ENCODE measurements around the gene GPRC5D.

The GPRC5D gene

GRCh38 chr12:12952036-12952435 lies at the start of gene GPRC5D:
Gene GPRC5D (minus strand): TSS chr12:12952170. CDS start chr12:12950384, 1,786 bp downstream.
- DNase-seq (ENCODE audit: low read depth in 3 of 3, low spot score in 1 of 3), result no peak

- DNase-seq (ENCODE audit: low read depth in 3 of 3, low spot score in 1 of 3), result no peak
These were observed 49.7 kb upstream of the GPRC5D start for GRCh38 chr12:13001775-13002040.

DNA sequence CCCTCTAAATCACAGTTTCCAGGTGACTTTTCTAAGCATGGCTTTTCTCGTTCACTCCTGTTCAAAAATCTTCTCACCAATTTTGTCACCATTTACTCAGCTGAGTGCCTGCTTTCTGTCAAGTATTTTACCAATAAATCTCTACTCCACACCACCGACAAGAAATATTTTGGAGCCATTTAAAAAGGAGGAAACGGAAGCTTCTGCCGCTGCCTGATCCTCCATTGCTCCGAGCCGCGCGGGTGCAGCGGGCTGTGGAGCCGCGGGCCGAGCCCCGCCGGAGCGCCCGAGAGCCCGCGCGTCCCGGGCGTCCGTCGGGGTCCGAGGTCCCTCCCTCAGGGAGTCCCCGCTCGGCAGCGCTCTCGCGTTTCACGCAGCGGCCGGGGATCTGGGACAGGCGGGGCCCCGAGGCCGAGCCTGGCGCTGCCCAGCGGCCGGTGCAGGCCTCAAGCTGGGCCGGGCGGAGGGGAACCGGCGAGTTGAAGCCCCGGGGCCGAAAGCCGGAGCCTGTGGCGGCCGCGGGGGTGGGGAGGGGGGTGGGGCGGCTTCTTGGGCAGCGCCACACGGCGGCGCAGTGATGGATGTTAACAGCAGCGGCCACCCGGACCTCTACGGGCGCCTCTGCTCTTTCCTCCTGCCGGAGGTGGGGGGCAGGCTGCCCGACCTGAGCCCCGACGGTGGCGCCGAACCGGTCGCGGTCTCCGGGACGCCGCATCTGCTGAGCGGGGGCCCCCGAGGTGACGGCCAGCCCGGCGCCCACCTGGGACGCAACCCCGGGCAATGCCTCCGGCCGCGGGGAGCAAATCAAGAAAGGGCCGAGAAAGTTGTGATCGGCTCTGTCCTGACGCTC lies 49.2 kb upstream of the GPRC5D start:
- DNase-seq (ENCODE audit: low read depth in 3 of 3, low spot score in 1 of 3), result peak in 2 of 3 donors; percentile 10 to 12

DNA sequence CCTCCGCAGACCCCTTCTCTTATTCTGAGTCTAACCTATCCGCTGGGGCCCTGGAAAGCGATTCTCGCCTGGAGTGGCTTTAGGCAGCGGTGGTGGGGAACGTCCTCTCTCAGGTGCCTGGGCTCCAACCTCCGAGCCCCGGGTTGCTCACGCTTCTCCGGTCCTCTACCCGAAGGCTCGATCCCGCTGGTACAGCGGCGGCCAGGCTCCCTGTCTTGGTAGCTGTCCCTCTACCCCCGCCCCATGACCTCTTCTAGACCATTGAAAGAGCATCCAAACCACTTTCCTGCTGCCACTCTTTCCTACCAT lies 48.6 kb upstream of the GPRC5D start:
- DNase-seq (ENCODE audit: low read depth in 3 of 3, low spot score in 1 of 3), result no peak

GRCh38 chr12:12999959-13000615 lies 48.1 kb upstream of the GPRC5D start, which contains the start of gene HEBP1:
Gene HEBP1 (minus strand): TSS chr12:13000265. CDS start chr12:13000114, 151 bp downstream.
- DNase-seq (ENCODE audit: low read depth in 3 of 3, low spot score in 1 of 3), result peak; percentile 89 to 98 (median 95)

- no peak for DNase-seq (ENCODE audit: low read depth in 3 of 3, low spot score in 1 of 3)
These were observed 47.4 kb upstream of the GPRC5D start for GRCh38 chr12:12999271-12999958.

DNA sequence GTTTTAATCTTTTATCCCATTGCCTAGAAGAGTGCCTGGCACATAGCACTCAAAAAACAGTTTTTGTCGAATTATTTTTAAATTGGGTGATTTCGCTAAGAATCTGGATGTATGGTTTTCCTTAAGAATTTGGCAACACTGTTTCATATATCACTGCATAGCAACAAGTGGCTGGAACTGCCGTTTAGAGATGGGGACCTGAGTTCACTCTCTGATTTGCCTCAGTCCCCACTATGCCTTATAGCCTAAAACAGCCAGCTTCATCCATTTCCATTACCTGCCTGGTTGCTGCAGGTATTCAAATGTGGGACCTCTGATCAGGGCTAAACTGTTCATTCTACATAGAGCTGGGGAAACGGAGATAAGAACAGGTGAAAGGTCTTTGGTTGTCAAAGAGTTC lies 46.3 kb upstream of the GPRC5D start:
- DNase-seq (ENCODE audit: low read depth in 3 of 3, low spot score in 1 of 3), result no peak

GRCh38 chr12:12997734-12998133 lies 45.8 kb upstream of the GPRC5D start:
- no peak for DNase-seq (ENCODE audit: low read depth in 3 of 3, low spot score in 1 of 3)

- no peak for DNase-seq (ENCODE audit: low read depth in 3 of 3, low spot score in 1 of 3)
These were observed 45.2 kb upstream of the GPRC5D start for GRCh38 chr12:12997156-12997555.

DNA sequence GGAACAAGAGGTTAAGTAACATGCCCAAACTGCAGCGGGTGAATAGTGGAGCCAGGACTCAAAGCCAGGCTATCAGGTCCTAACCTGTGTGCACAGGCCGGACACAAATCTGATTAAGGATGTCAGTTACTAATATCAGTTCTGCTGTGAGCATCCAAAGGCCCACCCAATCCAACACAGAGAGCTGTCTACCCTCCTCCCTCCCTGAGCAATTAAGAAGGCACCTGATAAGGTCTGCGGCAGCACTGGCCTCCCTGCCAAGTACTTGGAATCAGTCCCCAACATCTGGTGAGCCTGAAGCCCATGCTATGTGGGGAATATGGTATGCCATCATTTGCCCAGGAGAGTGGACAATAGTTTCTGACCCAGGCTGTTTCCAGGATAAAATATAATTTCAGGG lies 44.2 kb upstream of the GPRC5D start:
- no peak for DNase-seq (ENCODE audit: low read depth in 3 of 3, low spot score in 1 of 3)

GRCh38 chr12:12995088-12995487 lies 43.1 kb upstream of the GPRC5D start:
- DNase-seq (ENCODE audit: low read depth in 3 of 3, low spot score in 1 of 3), result no peak

DNA sequence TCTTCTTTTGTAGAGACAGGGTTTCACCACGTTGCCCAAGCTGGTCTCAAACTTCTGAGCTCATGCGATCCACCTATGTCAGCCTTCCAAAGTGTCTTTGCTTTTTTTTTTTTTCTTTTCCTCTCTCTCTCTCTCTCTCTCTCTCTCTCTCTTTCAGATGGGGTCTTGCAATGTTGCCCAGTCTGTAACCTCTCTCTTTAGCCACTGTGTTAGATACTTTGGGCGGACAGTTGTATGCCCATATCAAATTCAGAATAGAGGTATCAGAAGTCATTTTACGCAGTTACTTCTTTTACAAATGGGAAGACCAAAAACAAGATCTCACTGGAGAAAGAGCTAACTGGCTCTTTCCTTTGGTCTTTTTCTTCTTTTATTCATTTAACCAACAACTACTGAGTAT lies 41.4 kb upstream of the GPRC5D start:
- no peak for DNase-seq (ENCODE audit: low read depth in 3 of 3, low spot score in 1 of 3)

GRCh38 chr12:12992418-12993130 lies 40.6 kb upstream of the GPRC5D start:
- DNase-seq (ENCODE audit: low read depth in 3 of 3, low spot score in 1 of 3), result no peak

DNA sequence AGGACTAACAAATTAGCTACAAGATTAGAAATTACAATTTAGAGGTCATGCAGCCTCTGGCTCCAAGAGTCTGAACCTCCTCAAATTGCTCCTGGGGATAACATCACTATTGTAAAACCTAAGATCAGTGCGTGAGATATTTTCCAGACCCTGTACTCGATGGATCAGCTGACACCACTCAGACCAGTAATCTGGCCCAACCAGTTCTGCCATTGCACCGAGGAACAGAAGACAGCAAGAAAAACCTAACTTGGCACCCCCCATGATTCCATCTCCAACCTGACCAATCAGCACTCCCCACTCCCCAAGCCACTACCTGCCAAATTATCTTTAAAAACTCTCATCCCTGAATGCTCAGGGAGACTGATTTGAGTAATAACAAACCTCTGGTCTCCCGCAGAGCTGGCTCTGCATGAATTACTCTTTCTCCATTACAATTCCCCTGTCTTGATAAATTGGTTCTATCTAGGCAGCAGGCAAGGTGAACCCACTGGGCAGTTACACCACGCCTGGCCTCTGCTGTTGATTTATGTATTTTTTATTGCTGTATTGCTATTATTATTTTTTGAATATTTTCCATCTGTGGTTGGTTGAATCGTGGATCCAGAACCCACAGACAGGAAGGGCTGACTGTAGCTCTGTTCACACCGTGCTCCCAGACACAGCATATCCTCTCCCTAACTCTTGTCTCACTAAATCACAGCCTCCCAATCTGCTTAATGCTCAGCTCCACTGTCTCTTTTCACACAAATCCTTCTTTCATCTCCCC lies 38.9 kb upstream of the GPRC5D start:
- DNase-seq (ENCODE audit: low read depth in 3 of 3, low spot score in 1 of 3), result no peak

DNA sequence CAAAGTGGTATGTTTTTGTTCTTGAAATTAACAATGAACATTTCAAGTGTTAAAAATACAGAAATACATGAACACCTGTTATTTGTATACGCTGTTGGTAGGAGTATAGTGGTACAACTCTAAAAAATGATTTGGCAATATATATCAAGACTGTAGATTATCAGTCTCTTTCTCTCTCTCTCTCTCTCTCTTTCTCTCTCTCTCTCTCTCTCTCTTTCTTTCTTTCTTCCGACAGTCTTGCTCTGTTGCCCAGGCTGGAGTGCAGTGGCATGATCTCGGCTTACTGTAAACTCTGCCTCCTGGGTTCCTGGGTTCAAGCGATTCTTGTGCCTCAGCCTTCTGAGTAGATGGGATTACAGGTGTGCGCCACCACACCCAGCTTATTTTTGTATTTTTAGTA lies 35.5 kb upstream of the GPRC5D start:
- no peak for DNase-seq (ENCODE audit: low read depth in 3 of 3, low spot score in 1 of 3)

DNA sequence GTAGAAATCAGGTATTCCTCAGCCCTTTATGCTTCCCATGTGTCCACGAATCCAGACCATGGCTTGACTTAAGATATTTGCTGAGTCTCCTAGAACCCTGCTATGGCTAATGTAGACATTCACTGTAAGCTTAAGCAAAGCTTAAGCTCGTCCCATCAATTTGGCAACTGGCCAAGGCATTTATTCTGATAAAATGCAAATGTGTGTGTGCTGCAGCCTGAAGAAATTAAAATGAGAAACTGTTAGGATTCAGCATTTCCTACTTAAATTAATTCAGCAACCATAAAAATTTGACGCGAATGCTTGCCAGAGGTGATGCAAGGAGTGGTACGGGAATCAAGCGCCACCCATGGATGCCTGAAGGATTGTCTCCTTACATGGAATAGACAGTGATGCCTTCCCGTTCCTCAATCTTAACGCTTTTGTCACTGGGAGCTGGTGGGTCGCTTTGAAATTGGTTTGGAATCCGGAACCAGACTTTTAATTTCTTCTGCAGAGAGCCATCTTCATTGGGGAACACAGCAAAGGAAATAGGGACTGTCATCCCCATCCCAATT lies 34.9 kb upstream of the GPRC5D start:
- no peak for DNase-seq (ENCODE audit: low read depth in 3 of 3, low spot score in 1 of 3)

- no peak for DNase-seq (ENCODE audit: low read depth in 3 of 3, low spot score in 1 of 3)
These were observed 33.9 kb upstream of the GPRC5D start for GRCh38 chr12:12985817-12986408.

DNA sequence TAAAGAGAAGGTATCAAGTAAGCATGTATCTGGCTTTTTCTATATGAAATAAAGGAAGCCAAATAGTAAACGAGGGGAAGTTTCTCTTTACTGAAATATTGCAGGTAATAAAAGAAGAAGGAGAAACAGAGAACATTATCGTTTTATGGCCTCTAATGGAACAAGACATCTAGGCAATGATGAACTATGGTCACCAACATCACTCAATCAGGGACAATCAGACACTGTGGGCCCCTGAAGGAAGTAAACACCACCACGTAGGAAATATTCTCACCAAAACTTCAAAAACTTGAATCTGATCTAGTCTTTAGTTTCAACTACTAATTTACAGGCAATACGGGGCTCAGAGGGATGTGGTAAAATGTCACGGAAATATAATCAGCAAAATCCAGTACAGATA lies 32.2 kb upstream of the GPRC5D start:
- DNase-seq (ENCODE audit: low read depth in 3 of 3, low spot score in 1 of 3), result no peak

DNA sequence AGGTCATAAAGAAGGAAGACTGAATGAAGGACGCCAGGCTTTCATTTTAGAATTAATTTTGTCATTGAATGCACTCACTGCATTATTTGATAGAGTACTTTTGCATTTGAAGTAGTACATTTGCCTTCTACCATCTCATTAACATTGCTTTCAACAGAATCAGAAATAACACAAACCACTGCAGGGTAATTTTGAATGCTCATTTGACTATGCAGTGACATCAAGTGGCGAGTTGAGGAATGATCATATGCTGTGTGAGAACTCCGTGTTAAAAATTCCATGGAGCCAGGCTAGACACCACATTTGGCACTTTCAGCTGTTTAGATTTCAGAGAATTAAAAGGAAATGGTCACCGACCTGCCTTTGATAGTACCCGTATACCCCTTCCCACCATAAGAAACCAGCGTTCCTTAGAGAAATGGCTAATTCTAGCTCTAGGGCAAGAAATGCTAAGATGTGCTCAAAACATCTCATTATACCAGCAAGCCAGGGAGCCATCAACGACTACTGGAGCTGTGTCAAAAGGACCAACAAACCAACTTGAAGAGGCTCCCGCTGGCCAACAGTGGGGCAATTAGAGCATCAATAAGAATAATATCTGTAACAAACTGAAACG lies 31.6 kb upstream of the GPRC5D start:
- no peak for DNase-seq (ENCODE audit: low read depth in 3 of 3, low spot score in 1 of 3)

DNA sequence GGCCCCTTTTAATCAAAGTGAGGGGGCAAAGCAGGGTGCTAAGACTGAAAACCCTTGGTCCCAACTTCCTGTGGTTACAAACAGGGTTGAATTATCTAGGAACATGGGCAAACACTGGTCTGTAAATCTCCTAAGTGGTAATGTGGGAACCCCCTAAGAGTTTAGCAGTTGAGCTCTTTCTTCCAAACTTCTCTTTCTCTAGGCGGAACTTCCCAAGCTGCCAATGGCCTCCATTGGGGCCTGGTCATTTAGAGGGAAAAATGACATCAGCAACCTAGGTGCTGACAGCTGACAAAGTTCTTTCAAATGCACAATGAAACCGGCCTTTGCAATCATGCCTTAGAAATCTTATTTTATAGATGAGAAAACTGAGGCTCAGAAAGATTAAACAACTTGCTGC lies 30.4 kb upstream of the GPRC5D start:
- DNase-seq (ENCODE audit: low read depth in 3 of 3, low spot score in 1 of 3), result no peak
